ENCODE results near the gene HTR1D.

Gene HTR1D

DNA sequence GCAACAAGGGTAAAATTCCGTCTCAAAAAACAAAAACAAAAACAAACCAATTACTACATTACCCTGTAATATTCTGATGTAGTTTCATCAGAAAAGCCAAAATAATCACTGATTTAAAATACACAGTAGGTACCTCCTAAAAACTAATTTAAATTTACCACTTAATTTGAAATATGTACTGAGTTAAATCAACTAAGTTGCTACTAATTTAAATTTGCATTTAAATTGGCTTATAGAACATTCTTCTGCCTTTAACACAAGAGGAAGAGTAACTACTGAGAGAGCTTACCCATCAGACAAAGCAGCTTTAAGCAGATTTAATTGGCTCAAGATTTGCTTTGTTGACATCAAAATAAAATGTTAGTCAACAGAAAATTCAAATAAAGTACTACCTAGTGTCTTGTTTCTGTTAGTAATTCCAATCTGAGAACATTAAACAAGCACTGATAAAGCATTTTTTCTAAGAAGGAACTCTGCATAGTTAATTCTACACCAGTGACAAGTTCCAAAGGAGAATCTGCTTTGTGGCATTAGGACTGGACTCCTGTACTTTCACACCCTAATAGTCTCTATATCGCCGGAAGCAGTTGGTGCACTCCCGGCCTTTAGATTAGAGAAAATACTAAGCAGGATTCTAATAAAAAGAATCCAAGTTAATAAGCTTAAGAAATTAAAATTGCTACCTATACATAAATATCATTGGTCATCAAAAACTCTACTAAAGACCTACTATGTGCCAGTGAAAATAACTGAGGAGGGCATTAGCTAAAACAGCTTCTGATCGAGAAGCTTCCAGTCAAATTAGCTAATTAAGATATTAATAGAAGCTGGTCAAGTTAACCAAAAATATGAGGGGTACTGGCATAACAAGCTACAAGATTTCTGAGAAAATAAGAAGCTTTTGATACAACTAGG lies 57.1 kb downstream of the HTR1D start:
- peaks cover 100% of the 10 kb centered on the region for H3K79me2 ChIP-seq (ENCODE audit: insufficient read depth, low read length)
- H3K4me3 ChIP-seq (ENCODE audit: low read length, poor library complexity, severe bottlenecking), result no peak overlapping the region
- H3K27me3 ChIP-seq (ENCODE audit: insufficient read depth, low read length, poor library complexity, severe bottlenecking), result no peaks in the 10 kb centered on the region
- H3K4me1 ChIP-seq (ENCODE audit: insufficient read depth, low read length, poor library complexity, severe bottlenecking), result peaks cover 17% of the 10 kb centered on the region
- H3F3A ChIP-seq (ENCODE audit: low read depth), result no peaks in the 10 kb centered on the region
- H3K9me3 ChIP-seq (ENCODE audit: insufficient read depth, low read depth, low read length), result no peaks in the 10 kb centered on the region
- H4K20me1 ChIP-seq (ENCODE audit: insufficient read depth, low read length, poor library complexity, severe bottlenecking), result peaks cover 65% of the 10 kb centered on the region
- no peak overlapping the region for H2AFZ ChIP-seq (ENCODE audit: low read length)
- no peak for TF ChIP-seq EZH2phosphoT487 (IDR thresholded peaks at IDR 0.05; ENCODE audit: borderline replicate concordance)
- TF ChIP-seq, protein P1, sequence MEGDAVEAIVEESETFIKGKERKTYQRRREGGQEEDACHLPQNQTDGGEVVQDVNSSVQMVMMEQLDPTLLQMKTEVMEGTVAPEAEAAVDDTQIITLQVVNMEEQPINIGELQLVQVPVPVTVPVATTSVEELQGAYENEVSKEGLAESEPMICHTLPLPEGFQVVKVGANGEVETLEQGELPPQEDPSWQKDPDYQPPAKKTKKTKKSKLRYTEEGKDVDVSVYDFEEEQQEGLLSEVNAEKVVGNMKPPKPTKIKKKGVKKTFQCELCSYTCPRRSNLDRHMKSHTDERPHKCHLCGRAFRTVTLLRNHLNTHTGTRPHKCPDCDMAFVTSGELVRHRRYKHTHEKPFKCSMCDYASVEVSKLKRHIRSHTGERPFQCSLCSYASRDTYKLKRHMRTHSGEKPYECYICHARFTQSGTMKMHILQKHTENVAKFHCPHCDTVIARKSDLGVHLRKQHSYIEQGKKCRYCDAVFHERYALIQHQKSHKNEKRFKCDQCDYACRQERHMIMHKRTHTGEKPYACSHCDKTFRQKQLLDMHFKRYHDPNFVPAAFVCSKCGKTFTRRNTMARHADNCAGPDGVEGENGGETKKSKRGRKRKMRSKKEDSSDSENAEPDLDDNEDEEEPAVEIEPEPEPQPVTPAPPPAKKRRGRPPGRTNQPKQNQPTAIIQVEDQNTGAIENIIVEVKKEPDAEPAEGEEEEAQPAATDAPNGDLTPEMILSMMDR (conservative IDR thresholded peaks at IDR 0.05; ENCODE audit: low read length), result no peak
- H3K36me3 ChIP-seq (ENCODE audit: insufficient read depth, low read length), result no peaks in the 10 kb centered on the region
- H3K4me2 ChIP-seq (ENCODE audit: low read depth, low read length, poor library complexity, severe bottlenecking), result no peak overlapping the region
- no peak overlapping the region for H3K9ac ChIP-seq (ENCODE audit: low read depth, low read length, poor library complexity, severe bottlenecking)
- H3K9me2 ChIP-seq (replicated peaks; ENCODE audit: low read depth, low read length), result no peaks in the 10 kb centered on the region

DNA sequence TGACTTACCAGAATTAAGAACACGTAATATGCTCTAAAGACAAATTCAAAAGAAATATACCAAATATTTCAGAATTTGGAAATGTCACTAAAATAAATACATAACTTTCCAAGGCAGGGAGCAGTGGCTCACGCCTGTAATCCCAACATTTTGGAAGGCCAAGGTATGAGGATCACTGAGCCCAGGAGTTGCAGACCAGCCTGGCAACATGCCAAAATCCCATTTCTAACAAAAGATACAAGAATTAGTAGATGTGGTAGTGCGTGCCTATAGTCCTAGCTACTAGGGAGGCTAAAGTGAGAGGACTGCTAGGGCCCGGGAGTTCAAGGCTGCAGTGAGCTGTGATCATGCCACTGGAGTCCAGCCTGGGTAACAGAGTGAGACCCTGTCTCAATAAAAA lies 60.4 kb downstream of the HTR1D start:
- H3F3A ChIP-seq (ENCODE audit: low read depth), result no peaks in the 10 kb centered on the region
- H3K27me3 ChIP-seq (ENCODE audit: insufficient read depth, low read length, poor library complexity, severe bottlenecking), result no peaks in the 10 kb centered on the region
- H3K9me2 ChIP-seq (replicated peaks; ENCODE audit: low read depth, low read length), result no peaks in the 10 kb centered on the region
- H3K4me1 ChIP-seq (ENCODE audit: insufficient read depth, low read length, poor library complexity, severe bottlenecking), result no peaks in the 10 kb centered on the region
- peaks cover 98% of the 10 kb centered on the region for H3K79me2 ChIP-seq (ENCODE audit: insufficient read depth, low read length)
- no peak overlapping the region for H2AFZ ChIP-seq (ENCODE audit: low read length)
- peaks cover 63% of the 10 kb centered on the region for H4K20me1 ChIP-seq (ENCODE audit: insufficient read depth, low read length, poor library complexity, severe bottlenecking)
- no peaks in the 10 kb centered on the region for H3K9me3 ChIP-seq (ENCODE audit: insufficient read depth, low read depth, low read length)
- no peak overlapping the region for H3K4me2 ChIP-seq (ENCODE audit: low read depth, low read length, poor library complexity, severe bottlenecking)
- TF ChIP-seq, protein P1 (conservative IDR thresholded peaks at IDR 0.05; ENCODE audit: low read length), result no peak
- TF ChIP-seq EZH2phosphoT487 (IDR thresholded peaks at IDR 0.05; ENCODE audit: borderline replicate concordance), result no peak
- H3K36me3 ChIP-seq (ENCODE audit: insufficient read depth, low read length), result no peaks in the 10 kb centered on the region
- no peak overlapping the region for H3K9ac ChIP-seq (ENCODE audit: low read depth, low read length, poor library complexity, severe bottlenecking)
- H3K4me3 ChIP-seq (ENCODE audit: low read length, poor library complexity, severe bottlenecking), result no peak overlapping the region

DNA sequence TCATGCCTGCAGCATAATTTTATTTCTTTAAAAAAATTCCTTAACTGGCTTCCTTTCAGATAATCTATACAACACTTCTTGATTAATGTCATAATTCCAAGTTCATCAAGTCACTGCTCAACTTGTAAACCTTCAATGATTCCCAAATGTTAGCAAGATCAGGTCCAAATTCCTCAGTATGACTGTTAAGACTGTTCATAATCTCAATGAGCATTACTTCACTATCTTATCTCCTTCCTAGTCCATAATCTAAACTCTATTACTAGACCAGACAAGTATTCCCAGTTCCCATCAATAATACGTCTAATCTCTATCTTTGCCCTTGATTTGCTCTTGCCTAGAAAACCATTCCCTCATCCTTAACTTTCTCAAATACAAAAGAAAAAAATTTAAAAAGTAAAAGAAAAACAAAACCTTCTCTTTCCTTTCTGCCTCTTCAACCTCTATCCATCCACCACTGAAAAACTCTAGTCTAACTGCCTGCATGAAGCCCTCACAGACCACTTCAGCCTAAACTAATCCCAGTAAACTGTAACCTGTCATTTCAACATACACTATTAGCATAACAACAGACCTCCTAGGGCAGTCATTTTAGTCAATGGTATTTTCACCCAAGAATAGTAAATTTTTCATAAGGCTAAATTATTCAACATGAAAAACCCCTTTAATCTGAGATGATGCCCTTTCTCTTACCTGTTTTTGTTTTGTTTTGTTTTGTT lies 64.2 kb downstream of the HTR1D start:
- H3K79me2 ChIP-seq (ENCODE audit: insufficient read depth, low read length), result peaks cover 97% of the 10 kb centered on the region
- peaks cover 41% of the 10 kb centered on the region for H4K20me1 ChIP-seq (ENCODE audit: insufficient read depth, low read length, poor library complexity, severe bottlenecking)
- no peak overlapping the region for H3K4me3 ChIP-seq (ENCODE audit: low read length, poor library complexity, severe bottlenecking)
- peaks cover 6% of the 10 kb centered on the region for H3K4me1 ChIP-seq (ENCODE audit: insufficient read depth, low read length, poor library complexity, severe bottlenecking)
- no peaks in the 10 kb centered on the region for H3K36me3 ChIP-seq (ENCODE audit: insufficient read depth, low read length)
- no peaks in the 10 kb centered on the region for H3K9me3 ChIP-seq (ENCODE audit: insufficient read depth, low read depth, low read length)
- no peaks in the 10 kb centered on the region for H3K9me2 ChIP-seq (replicated peaks; ENCODE audit: low read depth, low read length)
- H3K9ac ChIP-seq (ENCODE audit: low read depth, low read length, poor library complexity, severe bottlenecking), result no peak overlapping the region
- H3K4me2 ChIP-seq (ENCODE audit: low read depth, low read length, poor library complexity, severe bottlenecking), result no peak overlapping the region
- H2AFZ ChIP-seq (ENCODE audit: low read length), result no peak overlapping the region
- TF ChIP-seq, protein P1 (conservative IDR thresholded peaks at IDR 0.05; ENCODE audit: low read length), result no peak
- TF ChIP-seq EZH2phosphoT487 (IDR thresholded peaks at IDR 0.05; ENCODE audit: borderline replicate concordance), result no peak
- H3F3A ChIP-seq (ENCODE audit: low read depth), result no peaks in the 10 kb centered on the region
- no peaks in the 10 kb centered on the region for H3K27me3 ChIP-seq (ENCODE audit: insufficient read depth, low read length, poor library complexity, severe bottlenecking)

Measured in Loucy (cell line).